K562 (cell line): ENCODE results near the gene BCAR3. TPM values are rescaled to one million over a fixed set of nuclear protein-coding genes. Genes with fewer than 3 reads are reported as not detected.

Experiments used
- ATAC-seq: fragments of 200-7000 bp; cut with Tn5 transposase; 3 replicates; pipeline ENCODE4 v1.9.1; 2020; ENCODE audit warnings: moderate library complexity
- BruUV-seq: library from RNA; stranded (reverse); fragments of 400-500 nt; replicated peaks from 2 replicates; lab custom pipeline; 2021; lab: Mats Ljungman, UMichigan
- CTCF ChIA-PET: fragments of 300-600 bp; formaldehyde crosslinking; extraction: SDS; loops from one replicate; lab custom pipeline; 2021; ENCODE audit warnings: low intra/inter-chr PET ratio; lab: Yijun Ruan, JAX
- POLR2A ChIA-PET: fragments of 300-600, 350-650 bp; sonication (Branson Sonifier 250); formaldehyde crosslinking; extraction: SDS; loops from one replicate; lab custom pipeline; 2021; ENCODE audit warnings: antibody characterized with exemption, inconsistent platforms; lab: Yijun Ruan, JAX
- DNase-seq, 4 experiments: peaks; one replicate each; pipeline versions ENCODE4 v3.0.0 to v3.0.0-alpha.2; 2011 to 2018; ENCODE audit warnings: low spot score in 3 of 4, mixed read lengths in 3 of 4; ENCODE audit errors: extremely low read depth in 1 of 4
- FAIRE-seq: peaks from 2 replicates; lab custom pipeline; 2011; peaks lifted over from hg19 to GRCh38; lab: Jason Lieb, UNC
- H2AFZ ChIP-seq: 2 replicates; pipeline ENCODE4 v1.6.0; 2011; ENCODE audit warnings: low read depth, low read length, control low read depth, inconsistent platforms
- H3K27ac ChIP-seq: fragments of 200-600 bp; 3 replicates; pipeline ENCODE4 v1.8.0; 2011; ENCODE audit warnings: low read depth, mild to moderate bottlenecking, control low read depth, inconsistent platforms, low read length, moderate library complexity, mixed read lengths; ENCODE audit errors: extremely low read depth
- H3K27me3 ChIP-seq, 2 experiments: fragments of 300-600 bp in 1 of 2; 2 replicates in 1 of 2; 3 replicates in 1 of 2; pipeline versions ENCODE4 v1.6.0 to v1.8.0; 2011; ENCODE audit warnings: inconsistent platforms in 2 of 2, low read length in 2 of 2, mild to moderate bottlenecking in 1 of 2, mixed read lengths in 1 of 2, moderate library complexity in 1 of 2; ENCODE audit not compliant: control insufficient read depth in 2 of 2, insufficient read depth in 2 of 2
- H3K36me3 ChIP-seq: fragments of 300-600 bp; 3 replicates; pipeline ENCODE4 v1.8.0; 2011; ENCODE audit warnings: mild to moderate bottlenecking, low read length, inconsistent platforms; ENCODE audit not compliant: control insufficient read depth, insufficient read depth
- H3K4me1 ChIP-seq, 2 experiments: fragments of 200-600 bp in 1 of 2; replicated peaks in 1 of 2; 2 replicates in 1 of 2; 3 replicates in 1 of 2; pipeline versions ENCODE4 v1.5.1 to v1.8.0; 2011; ENCODE audit warnings: inconsistent platforms in 2 of 2, low read length in 2 of 2, mild to moderate bottlenecking in 1 of 2, mixed read lengths in 1 of 2, moderate library complexity in 1 of 2; ENCODE audit not compliant: control insufficient read depth in 2 of 2, insufficient read depth in 2 of 2
- H3K4me2 ChIP-seq: 2 replicates; pipeline ENCODE4 v1.6.1; 2011; ENCODE audit warnings: low read length, control low read depth, inconsistent platforms, mixed read lengths; ENCODE audit not compliant: insufficient read depth
- H3K4me3 ChIP-seq: fragments of 200-600 bp; sonication (generic), shearing (Covaris generic); 2 replicates; pipeline ENCODE4 v1.5.1; 2016; ENCODE audit warnings: control low read depth, inconsistent platforms
- H3K79me2 ChIP-seq: fragments of 200-600 bp; 3 replicates; pipeline ENCODE4 v1.8.0; 2011; ENCODE audit warnings: low read length, inconsistent platforms; ENCODE audit not compliant: control insufficient read depth, insufficient read depth
- H3K9ac ChIP-seq, 2 experiments: 2 replicates each; pipeline versions ENCODE4 v1.6.0 to v1.6.1; 2011; ENCODE audit warnings: low read depth in 2 of 2, low read length in 2 of 2, control low read depth in 1 of 2, inconsistent platforms in 1 of 2, mild to moderate bottlenecking in 1 of 2, mixed read lengths in 1 of 2; ENCODE audit not compliant: insufficient read depth in 1 of 2
- H3K9me1 ChIP-seq: one replicate; pipeline ENCODE4 v1.6.0; 2011; ENCODE audit warnings: inconsistent platforms, mild to moderate bottlenecking, low read length, moderate library complexity; ENCODE audit not compliant: control insufficient read depth, insufficient read depth
- H3K9me3 ChIP-seq: replicated peaks from 2 replicates; pipeline ENCODE4 v1.5.1; 2011; ENCODE audit warnings: low read depth, low read length, inconsistent platforms; ENCODE audit not compliant: control insufficient read depth, insufficient read depth
- H4K20me1 ChIP-seq: replicated peaks from 2 replicates; pipeline ENCODE4 v1.6.1; 2011; ENCODE audit warnings: low read length, inconsistent platforms, mixed read lengths; ENCODE audit not compliant: control insufficient read depth, insufficient read depth
- CBFA2T2 ChIP-seq: fragments of 450-650 bp; conservative IDR thresholded peaks from 2 replicates; pipeline ENCODE4 v1.6.1; 2017; ENCODE audit warnings: mild to moderate bottlenecking
- DDX20 ChIP-seq: fragments of 450-650 bp; IDR thresholded peaks from 2 replicates; pipeline ENCODE4 v1.6.1; 2016; ENCODE audit warnings: missing genetic modification characterization, low read depth, mild to moderate bottlenecking, missing compliant biosample characterization, moderate library complexity
- KDM4B ChIP-seq, 2 experiments: fragments of 450-650 bp in 1 of 2; sonication (generic) in 1 of 2; IDR thresholded peaks; 2 replicates each; pipeline ENCODE4 v1.6.1; 2016 to 2017; ENCODE audit warnings: borderline replicate concordance in 2 of 2, antibody characterized with exemption in 1 of 2, low read depth in 1 of 2, mild to moderate bottlenecking in 1 of 2
- MEIS2 ChIP-seq: fragments of 450-650 bp; IDR thresholded peaks from 2 replicates; pipeline ENCODE4 v1.6.1; 2014; ENCODE audit warnings: mild to moderate bottlenecking; ENCODE audit not compliant: partially characterized antibody
- MTA2 ChIP-seq: fragments of 450-650 bp; IDR thresholded peaks from 2 replicates; pipeline ENCODE4 v1.6.1; 2016; ENCODE audit warnings: low read depth
- MYBL2 ChIP-seq, 2 experiments: fragments of 450-650 bp in 1 of 2; sonication (generic) in 1 of 2; formaldehyde crosslinking in 1 of 2; IDR thresholded peaks; 2 replicates each; pipeline versions ENCODE4 v1.6.1 to v1.8.1; 2017 to 2022; ENCODE audit warnings: borderline replicate concordance in 1 of 2, inconsistent platforms in 1 of 2, low read depth in 1 of 2, mild to moderate bottlenecking in 1 of 2, missing genetic modification reagents in 1 of 2, moderate library complexity in 1 of 2
- TBL1XR1 ChIP-seq, 2 experiments: IDR thresholded peaks; 2 replicates each; pipeline ENCODE4 v1.6.1; 2012; ENCODE audit warnings: improper control_type of control experiment in 2 of 2, low read length in 2 of 2, mild to moderate bottlenecking in 1 of 2
- UBTF ChIP-seq, 2 experiments: IDR thresholded peaks; 2 replicates each; pipeline ENCODE4 v1.6.1; 2012; ENCODE audit warnings: improper control_type of control experiment in 2 of 2, low read depth in 2 of 2, low read length in 2 of 2, borderline replicate concordance in 1 of 2
- ZNF695 ChIP-seq: fragments of 450-650 bp; formaldehyde crosslinking; IDR thresholded peaks from 2 replicates; pipeline ENCODE4 v1.4.0; 2020; ENCODE audit warnings: mild to moderate bottlenecking, moderate library complexity
- WGBS: fragments of 100-300 bp; shearing (Covaris generic); methylation state at CpG from one replicate; pipeline ENCODE4 v1.1.6; 2016; ENCODE audit warnings: low coverage, mixed read lengths; ENCODE audit not compliant: insufficient coverage; ENCODE audit errors: missing lambda C conversion rate; 5-methylcytosine and 5-hydroxymethylcytosine counted together
- in situ Hi-C: fragments of 300-500 bp; cut with MboI; formaldehyde crosslinking; loops from 4 replicates; pipeline ENCODE4 v1.15.0; 2018; ENCODE audit warnings: inconsistent platforms, mixed read lengths
- intact Hi-C: fragments of 100-400 bp; cut with micrococcal nuclease; formaldehyde crosslinking; loops from 2 replicates; pipeline ENCODE4 v1.14.2; 2022
- polyA plus RNA-seq, 8 experiments: library from polyadenylated mRNA; depleted of rRNA in 4 of 8; stranded (reverse) in 5 of 8; unstranded in 3 of 8; fragments of >200 nt; fragmentation: Nextera tagmentation in 2 of 8; fragmentation: Illumina TruSeq in 1 of 8; extraction: Ambion mirVana in 2 of 8; extraction: Trizol in 1 of 8; gene quantifications; 2 replicates each; pipeline versions ENCODE4 v1.2.1 to v1.2.3, GENCODE V29; 2011 to 2014; ENCODE audit warnings: inconsistent platforms in 1 of 8, missing spikeins in 1 of 8
- total RNA-seq, 7 experiments: library from RNA; depleted of rRNA in 6 of 7; stranded (reverse); fragments of >200 nt in 6 of 7; fragmentation: Illumina TruSeq in 2 of 7; extraction: Trizol in 2 of 7; gene quantifications; 2 replicates each; pipeline versions ENCODE4 v1.2.1 to v1.2.3, GENCODE V29; 2011 to 2021; ENCODE audit warnings: low replicate concordance in 1 of 7

Gene BCAR3
- total and polyA plus RNA-seq, 9 of the 15 experiments (the other 6 are each of a cell fraction or from before 2014, with no cell fraction given) = 1.8 to 6.3 (median 3.8) TPM

- no peaks in the 10 kb centered on the region for H3K79me2 ChIP-seq
- H3K4me1 ChIP-seq = peaks cover 10 to 34% of the 10 kb centered on the region in 2 experiments
- WGBS = 69% methylated on average over 1 of the region's 1 CpG
- ATAC-seq (no peak), DNase-seq (no peak), FAIRE-seq (no peak)
- no peaks in the 10 kb centered on the region for H3K9me3 ChIP-seq
- H2AFZ ChIP-seq = no peak overlapping the region
- intact Hi-C loops (no loop called here), in situ Hi-C loops (no loop called here)
- no peaks in the 10 kb centered on the region for H4K20me1 ChIP-seq
- no TSS peak for BruUV-seq
- POLR2A ChIA-PET = interaction anchor here (0.6 to 1.3 kb wide), 4 partner anchors 11 to 185 kb away, joined by 3 to 4 read pairs (median 3); partner anchors contain the start of gene BCAR3
- no peaks in the 10 kb centered on the region for H3K9me1 ChIP-seq
- H3K9ac ChIP-seq = no peak overlapping the region
- H3K27me3 ChIP-seq = no peaks in the 10 kb centered on the region
- TF ChIP-seq UBTF (IDR thresholded peaks at IDR 0.05; ENCODE audit: borderline replicate concordance in 1 of 2, low read depth in 2 of 2, low read length in 2 of 2) (no peak), MEIS2 (no peak), ZNF695 (no peak), CBFA2T2 (no peak), MYBL2 (IDR thresholded peaks at IDR 0.05; ENCODE audit: low read depth) (no peak), MYBL2 (CRISPR knock-in tag; IDR thresholded peaks at IDR 0.05; ENCODE audit: borderline replicate concordance) (no peak), TBL1XR1 (IDR thresholded peaks at IDR 0.05; ENCODE audit: low read length in 2 of 2) (no peak), MTA2 (no peak), KDM4B (IDR thresholded peaks at IDR 0.05; ENCODE audit: borderline replicate concordance in 2 of 2, low read depth in 1 of 2) (no peak), DDX20 (no peak)
- H3K4me2 ChIP-seq = no peak overlapping the region
- CTCF ChIA-PET = no interaction called here
- H3K36me3 ChIP-seq = no peaks in the 10 kb centered on the region
- H3K27ac ChIP-seq = no peak overlapping the region
- H3K4me3 ChIP-seq = no peak overlapping the region
Measured at GRCh38 chr1:93670141-93670540, 11.5 kb downstream of the BCAR3 start.
